Measurements from ENCODE around the gene RPS27L.

DNA sequence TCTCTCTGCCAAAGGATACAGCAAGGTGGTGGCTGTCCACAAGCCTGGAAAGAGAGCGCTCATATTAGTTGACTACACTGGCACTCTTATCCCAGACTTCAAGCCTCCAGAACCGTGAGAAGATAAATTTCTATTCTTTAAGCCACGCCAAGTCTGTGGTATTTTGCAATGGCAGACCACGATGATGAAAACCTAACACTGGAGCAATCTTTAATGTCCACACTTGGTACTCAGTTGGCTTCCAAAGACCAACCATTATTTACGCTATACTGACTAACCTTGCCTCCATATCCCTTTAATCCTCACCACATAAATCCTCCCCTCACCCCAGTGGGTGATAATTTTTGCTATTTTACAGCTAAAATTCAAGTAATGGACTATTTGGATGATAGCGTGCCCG is 52.5 kb downstream of the RPS27L start:
- TF ChIP-seq, protein P1, sequence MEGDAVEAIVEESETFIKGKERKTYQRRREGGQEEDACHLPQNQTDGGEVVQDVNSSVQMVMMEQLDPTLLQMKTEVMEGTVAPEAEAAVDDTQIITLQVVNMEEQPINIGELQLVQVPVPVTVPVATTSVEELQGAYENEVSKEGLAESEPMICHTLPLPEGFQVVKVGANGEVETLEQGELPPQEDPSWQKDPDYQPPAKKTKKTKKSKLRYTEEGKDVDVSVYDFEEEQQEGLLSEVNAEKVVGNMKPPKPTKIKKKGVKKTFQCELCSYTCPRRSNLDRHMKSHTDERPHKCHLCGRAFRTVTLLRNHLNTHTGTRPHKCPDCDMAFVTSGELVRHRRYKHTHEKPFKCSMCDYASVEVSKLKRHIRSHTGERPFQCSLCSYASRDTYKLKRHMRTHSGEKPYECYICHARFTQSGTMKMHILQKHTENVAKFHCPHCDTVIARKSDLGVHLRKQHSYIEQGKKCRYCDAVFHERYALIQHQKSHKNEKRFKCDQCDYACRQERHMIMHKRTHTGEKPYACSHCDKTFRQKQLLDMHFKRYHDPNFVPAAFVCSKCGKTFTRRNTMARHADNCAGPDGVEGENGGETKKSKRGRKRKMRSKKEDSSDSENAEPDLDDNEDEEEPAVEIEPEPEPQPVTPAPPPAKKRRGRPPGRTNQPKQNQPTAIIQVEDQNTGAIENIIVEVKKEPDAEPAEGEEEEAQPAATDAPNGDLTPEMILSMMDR (conservative IDR thresholded peaks at IDR 0.05; ENCODE audit: low read length) = no peak
- TF ChIP-seq EZH2phosphoT487 (IDR thresholded peaks at IDR 0.05; ENCODE audit: borderline replicate concordance, low read depth, low read length) = no peak
